ENCODE measurements around the gene TTC31. TPM values are rescaled to one million over a fixed set of nuclear protein-coding genes. Genes with fewer than 3 reads are reported as not detected.

Gene TTC31
- total RNA-seq, 1 experiment from 2014 or later = 38.7 TPM

GRCh38 chr2:74439373-74439772 is 43.5 kb upstream of the TTC31 start:
- DNase-seq (ENCODE audit: low read depth, low spot score) (no peak), ATAC-seq (no peak)
- POLR2A ChIA-PET = interaction anchor here (1.5 kb wide), 1 partner anchor 18 kb away, joined by 3 read pairs; the partner anchor contains the start of genes C2orf81 and WDR54
- Histone ChIP-seq H3K9me3 (ENCODE audit: control insufficient read depth, insufficient read depth, low read depth, low read length) (no peaks in the 10 kb centered on the region), H3K4me3 (ENCODE audit: low read depth in 2 of 2, low read length in 2 of 2) (peak overlapping the region; percentile 67 to 93), H3K4me1 (ENCODE audit: control insufficient read depth, insufficient read depth, low read length) (peaks cover 10% of the 10 kb centered on the region), H3K27ac (ENCODE audit: low read length) (peak overlapping the region; percentile 90), H3K36me3 (ENCODE audit: control insufficient read depth, insufficient read depth, low read length) (no peaks in the 10 kb centered on the region), H3K27me3 (ENCODE audit: control insufficient read depth, insufficient read depth, low read length) (no peaks in the 10 kb centered on the region)
- intact Hi-C loops (cut with micrococcal nuclease; ENCODE audit: unreplicated experiment) = no loop called here
- no TSS peak for BruUV-seq (replicated peaks)
- CTCF ChIA-PET = no interaction called here
- TF ChIP-seq CTCF (IDR thresholded peaks at IDR 0.05) = no peak
- no peak for TF ChIP-seq SIN3A (IDR thresholded peaks at IDR 0.05; ENCODE audit: borderline replicate concordance, insufficient read depth, low read depth, low read length)
- TF ChIP-seq TCF7L2 (IDR thresholded peaks at IDR 0.05; ENCODE audit: low read depth, low read length) = no peak
- TF ChIP-seq REST (IDR thresholded peaks at IDR 0.05; ENCODE audit: insufficient read depth in 1 of 2, low read depth in 2 of 2, low read length in 1 of 2) = no peak
- TF ChIP-seq POLR2AphosphoS5 (IDR thresholded peaks at IDR 0.05; ENCODE audit: low read depth, low read length) = no peak
- in situ Hi-C loops (cut with HindIII; ENCODE audit: low pct_unique_long_range_greater_than_20kb, low sequenced_read_pairs) = no loop called here

GRCh38 chr2:74439803-74440377 is 43.0 kb upstream of the TTC31 start:
- DNase-seq (ENCODE audit: low read depth, low spot score) = no peak
- POLR2A ChIA-PET = interaction anchor here (0.6 to 1.5 kb wide), 2 partner anchors 18 to 19 kb away, joined by 3 to 4 read pairs; partner anchors contain the start of genes C2orf81 and WDR54
- no peak for ATAC-seq
- no peak for TF ChIP-seq TCF7L2 (IDR thresholded peaks at IDR 0.05; ENCODE audit: low read depth, low read length)
- TF ChIP-seq CTCF (IDR thresholded peaks at IDR 0.05) = no peak
- no peak for TF ChIP-seq REST (IDR thresholded peaks at IDR 0.05; ENCODE audit: insufficient read depth in 1 of 2, low read depth in 2 of 2, low read length in 1 of 2)
- TF ChIP-seq SIN3A (IDR thresholded peaks at IDR 0.05; ENCODE audit: borderline replicate concordance, insufficient read depth, low read depth, low read length) = no peak
- no peak for TF ChIP-seq POLR2AphosphoS5 (IDR thresholded peaks at IDR 0.05; ENCODE audit: low read depth, low read length)
- in situ Hi-C loops (cut with HindIII; ENCODE audit: low pct_unique_long_range_greater_than_20kb, low sequenced_read_pairs) (no loop called here), intact Hi-C loops (cut with micrococcal nuclease; ENCODE audit: unreplicated experiment) (no loop called here)
- Histone ChIP-seq H3K36me3 (ENCODE audit: control insufficient read depth, insufficient read depth, low read length) (no peaks in the 10 kb centered on the region), H3K9me3 (ENCODE audit: control insufficient read depth, insufficient read depth, low read depth, low read length) (no peaks in the 10 kb centered on the region), H3K27ac (ENCODE audit: low read length) (peak overlapping the region; percentile 90), H3K4me3 (ENCODE audit: low read depth in 2 of 2, low read length in 2 of 2) (peak overlapping the region; percentile 67 to 93), H3K4me1 (ENCODE audit: control insufficient read depth, insufficient read depth, low read length) (peaks cover 10% of the 10 kb centered on the region), H3K27me3 (ENCODE audit: control insufficient read depth, insufficient read depth, low read length) (peaks cover 1% of the 10 kb centered on the region; the same call in 1 of the 2 replicates)
- CTCF ChIA-PET = no interaction called here
- BruUV-seq (replicated peaks) = no TSS peak

Measured in Panc1 (cell line).